ENCODE measurements around the gene MAVS.

DNA sequence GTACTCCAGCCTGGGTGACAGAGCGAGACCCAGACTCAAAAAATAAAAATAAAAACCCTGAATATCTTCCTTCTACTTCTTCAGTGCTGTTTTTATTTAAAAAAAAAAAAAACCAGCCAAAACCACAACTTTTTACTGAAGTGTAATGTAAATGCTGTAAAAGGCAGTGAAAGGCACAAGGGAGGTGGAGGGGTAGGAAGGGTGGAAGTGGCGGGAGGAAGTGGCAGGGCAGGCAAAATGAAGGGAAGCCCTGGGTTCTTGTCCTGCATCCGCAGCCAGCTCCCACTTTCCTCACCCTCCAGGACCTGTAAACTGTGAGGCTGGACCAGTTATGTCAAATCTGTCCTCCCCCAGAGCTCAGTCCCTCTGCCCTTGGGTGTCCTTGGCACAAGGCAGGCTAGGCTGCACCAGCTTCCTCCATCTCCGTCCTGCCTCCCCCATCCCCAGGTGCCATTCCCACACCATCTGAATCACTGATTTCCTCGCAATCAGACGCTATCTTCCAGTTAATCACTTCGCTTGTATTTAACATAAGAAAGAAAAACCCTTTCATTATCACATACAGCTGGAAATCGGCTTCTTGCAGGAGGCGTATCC, 28.8 kb downstream of the MAVS start:
- TF ChIP-seq, protein P1, sequence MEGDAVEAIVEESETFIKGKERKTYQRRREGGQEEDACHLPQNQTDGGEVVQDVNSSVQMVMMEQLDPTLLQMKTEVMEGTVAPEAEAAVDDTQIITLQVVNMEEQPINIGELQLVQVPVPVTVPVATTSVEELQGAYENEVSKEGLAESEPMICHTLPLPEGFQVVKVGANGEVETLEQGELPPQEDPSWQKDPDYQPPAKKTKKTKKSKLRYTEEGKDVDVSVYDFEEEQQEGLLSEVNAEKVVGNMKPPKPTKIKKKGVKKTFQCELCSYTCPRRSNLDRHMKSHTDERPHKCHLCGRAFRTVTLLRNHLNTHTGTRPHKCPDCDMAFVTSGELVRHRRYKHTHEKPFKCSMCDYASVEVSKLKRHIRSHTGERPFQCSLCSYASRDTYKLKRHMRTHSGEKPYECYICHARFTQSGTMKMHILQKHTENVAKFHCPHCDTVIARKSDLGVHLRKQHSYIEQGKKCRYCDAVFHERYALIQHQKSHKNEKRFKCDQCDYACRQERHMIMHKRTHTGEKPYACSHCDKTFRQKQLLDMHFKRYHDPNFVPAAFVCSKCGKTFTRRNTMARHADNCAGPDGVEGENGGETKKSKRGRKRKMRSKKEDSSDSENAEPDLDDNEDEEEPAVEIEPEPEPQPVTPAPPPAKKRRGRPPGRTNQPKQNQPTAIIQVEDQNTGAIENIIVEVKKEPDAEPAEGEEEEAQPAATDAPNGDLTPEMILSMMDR (IDR thresholded peaks at IDR 0.05; ENCODE audit: borderline replicate concordance, extremely low read depth, low read length, poor library complexity, severe bottlenecking), result no peak
- no peak for TF ChIP-seq EZH2 (IDR thresholded peaks at IDR 0.05; ENCODE audit: borderline replicate concordance, low read depth, low read length, severe bottlenecking)

All from DND-41 (cell line).